ENCODE data around the gene LRFN3.

- no peak for TF ChIP-seq POLR2AphosphoS5 (IDR thresholded peaks at IDR 0.05)
- TF ChIP-seq CTCF (IDR thresholded peaks at IDR 0.05) = no peak
- no peak for TF ChIP-seq POLR2A (IDR thresholded peaks at IDR 0.05)
Measured at GRCh38 chr19:35919306-35919705, 16.9 kb upstream of the LRFN3 start.
